Measurements from ENCODE around the gene ZNF512B.

DNA sequence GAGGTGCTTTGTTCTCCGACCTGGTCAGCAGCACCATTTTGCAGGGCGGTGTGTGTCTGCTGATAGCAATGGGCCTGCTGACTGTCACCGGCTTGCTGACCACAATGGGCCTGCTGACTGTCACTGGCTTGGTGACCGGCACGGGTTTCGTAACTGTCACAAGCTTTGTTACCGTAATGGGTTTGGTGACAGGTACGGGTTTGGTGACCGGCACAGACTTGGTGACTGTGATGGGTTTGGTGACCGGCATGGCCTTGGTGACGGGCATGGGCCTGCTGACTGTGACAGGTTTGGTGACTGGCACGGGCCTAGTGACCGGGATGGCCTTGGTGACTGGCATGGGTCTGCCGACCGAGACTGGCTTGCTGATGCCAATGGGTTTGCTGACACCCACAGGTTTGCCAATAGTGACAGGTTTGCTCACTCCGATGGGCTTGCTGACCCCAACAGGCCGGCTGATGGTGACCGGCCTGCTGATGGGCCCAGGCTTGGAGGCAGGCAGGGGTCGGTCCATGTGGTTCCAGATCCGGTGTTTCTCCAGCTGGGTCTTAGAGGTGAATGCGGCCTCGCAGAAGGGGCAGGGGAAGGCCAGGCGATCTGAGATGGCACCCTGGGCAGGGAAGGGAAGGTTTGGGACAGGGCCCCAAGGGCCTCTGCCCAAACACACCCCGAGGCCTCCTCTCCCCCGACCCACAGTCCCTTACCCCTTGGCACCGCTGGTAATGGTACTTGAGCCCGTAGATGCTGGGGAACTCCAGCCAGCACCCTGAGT, 3.4 kb downstream of the ZNF512B start:
- TF ChIP-seq CTCF (IDR thresholded peaks at IDR 0.05; ENCODE audit: low read length) (no peak), EZH2 (IDR thresholded peaks at IDR 0.05; ENCODE audit: borderline replicate concordance, low read length) (no peak)

All from OCI-LY1 (cell line).